K562 (cell line): ENCODE data around the gene DGCR2. TPM values are rescaled to one million over a fixed set of nuclear protein-coding genes. Genes with fewer than 3 reads are reported as not detected.
A peak's percentile ranks its signal among the peaks of the same experiment; 100 is the strongest.

Experiments
- BCOR ChIP-seq: fragments of 450-650 bp; IDR thresholded peaks from 2 replicates; pipeline ENCODE4 v1.6.1; 2016
- COPS2 ChIP-seq: fragments of 450-650 bp; conservative IDR thresholded peaks from 2 replicates; pipeline ENCODE4 v1.6.1; 2016; ENCODE audit warnings: mild to moderate bottlenecking, moderate library complexity
- CTBP1 ChIP-seq: fragments of 450-650 bp; IDR thresholded peaks from 2 replicates; pipeline ENCODE4 v1.6.1; 2016; ENCODE audit warnings: borderline replicate concordance
- ELF2 ChIP-seq: fragments of 250-450 bp; sonication (Bioruptor Pico); IDR thresholded peaks from 2 replicates; pipeline ENCODE4 v1.5.0; 2021; ENCODE audit warnings: mild to moderate bottlenecking
- FOSL1 ChIP-seq: fragments of 200-800 bp; sonication (Bioruptor generic); conservative IDR thresholded peaks from 2 replicates; pipeline ENCODE4 v1.6.1; 2016; ENCODE audit warnings: missing genetic modification characterization, missing compliant biosample characterization
- HCFC1 ChIP-seq: IDR thresholded peaks from 2 replicates; pipeline ENCODE4 v1.6.1; 2012; ENCODE audit warnings: low read depth, low read length, improper control_type of control experiment
- JUND ChIP-seq, 2 experiments: IDR thresholded peaks; 2 replicates in 1 of 2; 3 replicates in 1 of 2; pipeline ENCODE4 v1.6.1; 2011; ENCODE audit warnings: borderline replicate concordance in 2 of 2, low read depth in 2 of 2, low read length in 2 of 2, improper control_type of control experiment in 1 of 2, missing biosample characterization in 1 of 2, missing genetic modification characterization in 1 of 2, missing genetic modification reagents in 1 of 2
- KLF10 ChIP-seq: fragments of 250-450 bp; sonication (Bioruptor Pico); IDR thresholded peaks from 2 replicates; pipeline ENCODE4 v1.6.1; 2021; ENCODE audit warnings: matching md5 sums
- NFATC3 ChIP-seq: fragments of 450-650 bp; IDR thresholded peaks from 2 replicates; pipeline ENCODE4 v1.6.1; 2017; ENCODE audit warnings: mild to moderate bottlenecking
- NR4A1 ChIP-seq, 2 experiments: fragments of 250-450 bp in 1 of 2; fragments of 450-650 bp in 1 of 2; sonication (Bioruptor Pico) in 1 of 2; IDR thresholded peaks; 2 replicates each; pipeline versions ENCODE4 v1.4.0 to v1.6.1; 2016 to 2020; ENCODE audit warnings: mild to moderate bottlenecking in 2 of 2, missing compliant biosample characterization in 1 of 2, missing genetic modification characterization in 1 of 2, moderate library complexity in 1 of 2
- PTBP1 ChIP-seq: fragments of 200-400 bp; formaldehyde crosslinking; IDR thresholded peaks from 2 replicates; pipeline ENCODE4 v1.6.1; 2017; ENCODE audit warnings: low read depth, low read length
- RAD21 ChIP-seq, 2 experiments: fragments of 250-450 bp in 1 of 2; fragments of 450-650 bp in 1 of 2; sonication (Bioruptor Pico) in 1 of 2; formaldehyde crosslinking in 1 of 2; IDR thresholded peaks in 1 of 2; conservative IDR thresholded peaks in 1 of 2; 2 replicates each; pipeline versions ENCODE4 v1.4.0 to v1.8.0; 2020 to 2022; ENCODE audit warnings: mild to moderate bottlenecking in 2 of 2, moderate library complexity in 1 of 2
- RFX5 ChIP-seq: IDR thresholded peaks from 2 replicates; pipeline ENCODE4 v1.6.1; 2011; ENCODE audit warnings: low read depth, mild to moderate bottlenecking, improper control_type of control experiment, low read length
- SIN3A ChIP-seq, 2 experiments: fragments of 150-350 bp in 1 of 2; IDR thresholded peaks; 2 replicates each; pipeline ENCODE4 v1.6.1; 2011 to 2016; ENCODE audit warnings: borderline replicate concordance in 2 of 2, low read depth in 2 of 2, low read length in 2 of 2, mild to moderate bottlenecking in 2 of 2, moderate library complexity in 2 of 2; ENCODE audit not compliant: control insufficient read depth in 1 of 2
- U2AF2 ChIP-seq: fragments of 200-400 bp; formaldehyde crosslinking; optimal IDR thresholded peaks from 2 replicates; pipeline ENCODE3; 2017; ENCODE audit warnings: low read depth, mild to moderate bottlenecking, low read length
- ZNF444 ChIP-seq: fragments of 250-450 bp; sonication (Bioruptor Pico); IDR thresholded peaks from 2 replicates; pipeline ENCODE4 v1.4.0; 2020; ENCODE audit warnings: mild to moderate bottlenecking, moderate library complexity
- ZNF707 ChIP-seq: fragments of 250-450 bp; sonication (Bioruptor Pico); conservative IDR thresholded peaks from 2 replicates; pipeline ENCODE4 v1.8.0; 2022; ENCODE audit warnings: inconsistent platforms, mild to moderate bottlenecking, moderate library complexity
- polyA plus RNA-seq, 8 experiments: library from polyadenylated mRNA; depleted of rRNA in 4 of 8; stranded (reverse) in 5 of 8; unstranded in 3 of 8; fragments of >200 nt; fragmentation: Nextera tagmentation in 2 of 8; fragmentation: Illumina TruSeq in 1 of 8; extraction: Ambion mirVana in 2 of 8; extraction: Trizol in 1 of 8; gene quantifications; 2 replicates each; pipeline versions ENCODE4 v1.2.1 to v1.2.3, GENCODE V29; 2011 to 2014; ENCODE audit warnings: inconsistent platforms in 1 of 8, missing spikeins in 1 of 8
- total RNA-seq, 7 experiments: library from RNA; depleted of rRNA in 6 of 7; stranded (reverse); fragments of >200 nt in 6 of 7; fragmentation: Illumina TruSeq in 2 of 7; extraction: Trizol in 2 of 7; gene quantifications; 2 replicates each; pipeline versions ENCODE4 v1.2.1 to v1.2.3, GENCODE V29; 2011 to 2021; ENCODE audit warnings: low replicate concordance in 1 of 7
- TF ChIP-seq, protein P1 (sequence below), 2 experiments: fragments of 450-650 bp; IDR thresholded peaks; 2 replicates each; pipeline ENCODE4 v1.6.1; 2018; ENCODE audit warnings: mild to moderate bottlenecking in 2 of 2, low read depth in 1 of 2; ENCODE audit not compliant: partially characterized antibody in 2 of 2
- TF ChIP-seq, protein P2 (sequence below): fragments of 450-650 bp; IDR thresholded peaks from 2 replicates; pipeline ENCODE4 v1.6.1; 2017; ENCODE audit warnings: antibody characterized with exemption

DGCR2 gene
- total and polyA plus RNA-seq, 9 of the 15 experiments (the other 6 are each of a cell fraction or from before 2014, with no cell fraction given): 0.69 to 101 (median 56.4) TPM

DNA sequence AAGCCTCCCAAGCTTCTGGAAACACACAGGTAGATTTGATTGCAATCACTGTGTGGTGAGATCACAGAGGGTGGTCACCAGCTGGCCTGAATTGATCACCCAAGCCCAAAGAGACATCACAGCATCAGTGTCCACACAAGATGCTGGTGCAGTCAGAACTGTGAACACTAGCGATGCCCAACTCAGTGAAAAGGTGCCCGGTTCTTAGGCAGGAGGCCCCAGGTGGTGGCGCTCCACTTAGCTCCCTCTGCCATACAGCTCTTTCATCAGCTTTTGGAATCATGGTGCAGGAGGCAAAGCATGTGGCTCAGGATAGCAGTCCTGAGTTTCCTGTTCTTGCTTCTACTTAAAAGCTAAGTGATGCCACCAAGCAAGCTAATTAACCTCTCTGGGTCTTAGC, 11.1 kb downstream of the DGCR2 start (continued):
- TF ChIP-seq HCFC1 (0 out of 2 replicates have a peak, but pooled peaks have one; percentile 10), BCOR (no peak), KLF10 (CRISPR knock-in tag) (peak; percentile 27; the same call in 1 of the 2 replicates), SIN3A (IDR thresholded peaks at IDR 0.05; ENCODE audit: borderline replicate concordance in 2 of 2, control insufficient read depth in 1 of 2, low read depth in 2 of 2, low read length in 2 of 2) (no peak), ZNF707 (peak; percentile 10; the same call in 1 of the 2 replicates), RAD21 (CRISPR knock-in tag; conservative IDR thresholded peaks at IDR 0.05 in 1 of 2, IDR thresholded peaks at IDR 0.05 in 1 of 2) (peak in 1 of 2 experiments; percentile 22; a peak in 1 of 4 replicates), NR4A1 (CRISPR knock-in tag; IDR thresholded peaks at IDR 0.05) (no peak), NR4A1 (tag; IDR thresholded peaks at IDR 0.05) (no peak), CTBP1 (peak; percentile 70), RFX5 (no peak), COPS2 (no peak), JUND (IDR thresholded peaks at IDR 0.05; ENCODE audit: borderline replicate concordance, low read depth, low read length) (no peak), JUND (tag; IDR thresholded peaks at IDR 0.05; ENCODE audit: borderline replicate concordance, low read depth, low read length) (0 out of 3 replicates have a peak, but pooled peaks have one; percentile 40), FOSL1 (tag) (no peak), ELF2 (CRISPR knock-in tag) (no peak), PTBP1 (no peak), NFATC3 (no peak), U2AF2 (no peak), ZNF444 (no peak)
- TF ChIP-seq, protein P1, sequence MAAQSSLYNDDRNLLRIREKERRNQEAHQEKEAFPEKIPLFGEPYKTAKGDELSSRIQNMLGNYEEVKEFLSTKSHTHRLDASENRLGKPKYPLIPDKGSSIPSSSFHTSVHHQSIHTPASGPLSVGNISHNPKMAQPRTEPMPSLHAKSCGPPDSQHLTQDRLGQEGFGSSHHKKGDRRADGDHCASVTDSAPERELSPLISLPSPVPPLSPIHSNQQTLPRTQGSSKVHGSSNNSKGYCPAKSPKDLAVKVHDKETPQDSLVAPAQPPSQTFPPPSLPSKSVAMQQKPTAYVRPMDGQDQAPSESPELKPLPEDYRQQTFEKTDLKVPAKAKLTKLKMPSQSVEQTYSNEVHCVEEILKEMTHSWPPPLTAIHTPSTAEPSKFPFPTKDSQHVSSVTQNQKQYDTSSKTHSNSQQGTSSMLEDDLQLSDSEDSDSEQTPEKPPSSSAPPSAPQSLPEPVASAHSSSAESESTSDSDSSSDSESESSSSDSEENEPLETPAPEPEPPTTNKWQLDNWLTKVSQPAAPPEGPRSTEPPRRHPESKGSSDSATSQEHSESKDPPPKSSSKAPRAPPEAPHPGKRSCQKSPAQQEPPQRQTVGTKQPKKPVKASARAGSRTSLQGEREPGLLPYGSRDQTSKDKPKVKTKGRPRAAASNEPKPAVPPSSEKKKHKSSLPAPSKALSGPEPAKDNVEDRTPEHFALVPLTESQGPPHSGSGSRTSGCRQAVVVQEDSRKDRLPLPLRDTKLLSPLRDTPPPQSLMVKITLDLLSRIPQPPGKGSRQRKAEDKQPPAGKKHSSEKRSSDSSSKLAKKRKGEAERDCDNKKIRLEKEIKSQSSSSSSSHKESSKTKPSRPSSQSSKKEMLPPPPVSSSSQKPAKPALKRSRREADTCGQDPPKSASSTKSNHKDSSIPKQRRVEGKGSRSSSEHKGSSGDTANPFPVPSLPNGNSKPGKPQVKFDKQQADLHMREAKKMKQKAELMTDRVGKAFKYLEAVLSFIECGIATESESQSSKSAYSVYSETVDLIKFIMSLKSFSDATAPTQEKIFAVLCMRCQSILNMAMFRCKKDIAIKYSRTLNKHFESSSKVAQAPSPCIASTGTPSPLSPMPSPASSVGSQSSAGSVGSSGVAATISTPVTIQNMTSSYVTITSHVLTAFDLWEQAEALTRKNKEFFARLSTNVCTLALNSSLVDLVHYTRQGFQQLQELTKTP (IDR thresholded peaks at IDR 0.05; ENCODE audit: low read depth in 1 of 2, partially characterized antibody in 2 of 2): no peak
- TF ChIP-seq, protein P2, sequence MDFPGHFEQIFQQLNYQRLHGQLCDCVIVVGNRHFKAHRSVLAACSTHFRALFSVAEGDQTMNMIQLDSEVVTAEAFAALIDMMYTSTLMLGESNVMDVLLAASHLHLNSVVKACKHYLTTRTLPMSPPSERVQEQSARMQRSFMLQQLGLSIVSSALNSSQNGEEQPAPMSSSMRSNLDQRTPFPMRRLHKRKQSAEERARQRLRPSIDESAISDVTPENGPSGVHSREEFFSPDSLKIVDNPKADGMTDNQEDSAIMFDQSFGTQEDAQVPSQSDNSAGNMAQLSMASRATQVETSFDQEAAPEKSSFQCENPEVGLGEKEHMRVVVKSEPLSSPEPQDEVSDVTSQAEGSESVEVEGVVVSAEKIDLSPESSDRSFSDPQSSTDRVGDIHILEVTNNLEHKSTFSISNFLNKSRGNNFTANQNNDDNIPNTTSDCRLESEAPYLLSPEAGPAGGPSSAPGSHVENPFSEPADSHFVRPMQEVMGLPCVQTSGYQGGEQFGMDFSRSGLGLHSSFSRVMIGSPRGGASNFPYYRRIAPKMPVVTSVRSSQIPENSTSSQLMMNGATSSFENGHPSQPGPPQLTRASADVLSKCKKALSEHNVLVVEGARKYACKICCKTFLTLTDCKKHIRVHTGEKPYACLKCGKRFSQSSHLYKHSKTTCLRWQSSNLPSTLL: no peak
